Neural cell (in vitro differentiated cells): ENCODE results near the gene PCK1. TPM values are rescaled to one million over a fixed set of nuclear protein-coding genes. Genes with fewer than 3 reads are reported as not detected.

Source experiments
- H2AFZ ChIP-seq: fragments of 200-600, 300-800 bp; sonication (generic), shearing (Covaris generic); 2 replicates; pipeline ENCODE4 v1.6.0; 2014; ENCODE audit warnings: low read depth, mild to moderate bottlenecking, antibody characterized with exemption, low read length, moderate library complexity
- H3F3A ChIP-seq: fragments of 200-600 bp; shearing (Covaris generic); 2 replicates; pipeline ENCODE4 v1.6.1; 2016; ENCODE audit warnings: mild to moderate bottlenecking, moderate library complexity, mixed read lengths, antibody characterized with exemption, low read length; ENCODE audit not compliant: insufficient read depth, poor library complexity, severe bottlenecking
- H3K27ac ChIP-seq: fragments of 200-600, 300-800 bp; sonication (generic), shearing (Covaris generic); 2 replicates; pipeline ENCODE4 v1.5.1; 2014; ENCODE audit warnings: mild to moderate bottlenecking, low read length, moderate library complexity
- H3K27me3 ChIP-seq: fragments of 300-800, 200-600 bp; sonication (generic), shearing (Covaris generic); 2 replicates; pipeline ENCODE4 v1.6.0; 2014; ENCODE audit warnings: mild to moderate bottlenecking, low read depth, low read length, moderate library complexity; ENCODE audit not compliant: insufficient read depth
- H3K36me3 ChIP-seq: fragments of 300-800, 200-600 bp; sonication (generic), shearing (Covaris generic); 2 replicates; pipeline ENCODE4 v1.5.1; 2014; ENCODE audit warnings: mild to moderate bottlenecking, antibody characterized with exemption, low read length, moderate library complexity; ENCODE audit not compliant: insufficient read depth
- H3K4me2 ChIP-seq: fragments of 300-800, 200-600 bp; sonication (generic), shearing (Covaris generic); 2 replicates; pipeline ENCODE4 v1.6.0; 2014; ENCODE audit warnings: mild to moderate bottlenecking, low read length
- H3K4me3 ChIP-seq: fragments of 300-800, 200-600 bp; sonication (generic), shearing (Covaris generic); 2 replicates; pipeline ENCODE4 v1.5.1; 2014; ENCODE audit warnings: mild to moderate bottlenecking, low read length, moderate library complexity
- H3K79me2 ChIP-seq: fragments of 200-600 bp; shearing (Covaris generic); replicated peaks from 2 replicates; pipeline ENCODE4 v1.6.0; 2014; ENCODE audit warnings: mild to moderate bottlenecking, low read length, moderate library complexity; ENCODE audit not compliant: insufficient read depth
- H3K9ac ChIP-seq: fragments of 300-800, 200-600 bp; sonication (generic), shearing (Covaris generic); 2 replicates; pipeline ENCODE4 v1.6.1; 2016; ENCODE audit warnings: mild to moderate bottlenecking, low read length, mixed read lengths
- H3K9me2 ChIP-seq: fragments of 200-600 bp; shearing (Covaris generic); 2 replicates; pipeline ENCODE4 v1.6.1; 2016; ENCODE audit warnings: mild to moderate bottlenecking, low read length, mixed read lengths; ENCODE audit not compliant: insufficient read depth
- H3K9me3 ChIP-seq: fragments of 200-600, 300-800 bp; sonication (generic), shearing (Covaris generic); 2 replicates; pipeline ENCODE4 v1.6.1; 2016; ENCODE audit warnings: mild to moderate bottlenecking, mixed run types, low read length, moderate library complexity, mixed read lengths
- H4K20me1 ChIP-seq: fragments of 200-600 bp; shearing (Covaris generic); 2 replicates; pipeline ENCODE4 v1.6.1; 2016; ENCODE audit warnings: mild to moderate bottlenecking, mixed run types; ENCODE audit not compliant: insufficient read depth
- CTCF ChIP-seq: fragments of 450-650 bp; IDR thresholded peaks from 2 replicates; pipeline ENCODE4 v1.5.1; 2014; ENCODE audit warnings: antibody characterized with exemption, mild to moderate bottlenecking, moderate library complexity; ENCODE audit not compliant: poor library complexity, severe bottlenecking
- EP300 ChIP-seq: fragments of 450-650 bp; conservative IDR thresholded peaks from 2 replicates; pipeline ENCODE4 v1.6.1; 2014; ENCODE audit warnings: antibody characterized with exemption, mild to moderate bottlenecking, moderate library complexity; ENCODE audit not compliant: poor library complexity, severe bottlenecking
- EZH2 ChIP-seq: fragments of 200-600, 300-800 bp; shearing (Covaris generic), sonication (generic); IDR thresholded peaks from 2 replicates; pipeline ENCODE4 v1.6.1; 2014; ENCODE audit warnings: antibody characterized with exemption, low read length, borderline replicate concordance, mild to moderate bottlenecking; ENCODE audit not compliant: insufficient read depth, poor library complexity, severe bottlenecking
- MXI1 ChIP-seq: fragments of 450-650 bp; conservative IDR thresholded peaks from 2 replicates; pipeline ENCODE4 v1.6.1; 2014; ENCODE audit warnings: antibody characterized with exemption, mild to moderate bottlenecking; ENCODE audit not compliant: poor library complexity, severe bottlenecking
- POLR2AphosphoS5 ChIP-seq: IDR thresholded peaks from 2 replicates; pipeline ENCODE4 v1.6.1; 2012
- RAD21 ChIP-seq: fragments of 450-650 bp; conservative IDR thresholded peaks from 2 replicates; pipeline ENCODE4 v1.6.1; 2014; ENCODE audit warnings: antibody characterized with exemption, mild to moderate bottlenecking, moderate library complexity
- SMC3 ChIP-seq: fragments of 450-650 bp; conservative IDR thresholded peaks from 2 replicates; pipeline ENCODE4 v1.6.1; 2014; ENCODE audit warnings: antibody characterized with exemption, mild to moderate bottlenecking, moderate library complexity; ENCODE audit not compliant: poor library complexity
- TAF1 ChIP-seq: IDR thresholded peaks from 2 replicates; pipeline ENCODE4 v1.6.1; 2012; ENCODE audit warnings: low read depth
- polyA plus RNA-seq: library from polyadenylated mRNA; depleted of rRNA; stranded (reverse); fragments of >200 nt; gene quantifications from 2 replicates; pipeline ENCODE4 v1.2.3, GENCODE V29; 2014
- TF ChIP-seq, protein P1 (sequence below): IDR thresholded peaks from 2 replicates; pipeline ENCODE4 v1.6.1; 2012; ENCODE audit warnings: borderline replicate concordance

PCK1 gene
- polyA plus RNA-seq, 1 donor from 2014 or later: 0.24 TPM

DNA sequence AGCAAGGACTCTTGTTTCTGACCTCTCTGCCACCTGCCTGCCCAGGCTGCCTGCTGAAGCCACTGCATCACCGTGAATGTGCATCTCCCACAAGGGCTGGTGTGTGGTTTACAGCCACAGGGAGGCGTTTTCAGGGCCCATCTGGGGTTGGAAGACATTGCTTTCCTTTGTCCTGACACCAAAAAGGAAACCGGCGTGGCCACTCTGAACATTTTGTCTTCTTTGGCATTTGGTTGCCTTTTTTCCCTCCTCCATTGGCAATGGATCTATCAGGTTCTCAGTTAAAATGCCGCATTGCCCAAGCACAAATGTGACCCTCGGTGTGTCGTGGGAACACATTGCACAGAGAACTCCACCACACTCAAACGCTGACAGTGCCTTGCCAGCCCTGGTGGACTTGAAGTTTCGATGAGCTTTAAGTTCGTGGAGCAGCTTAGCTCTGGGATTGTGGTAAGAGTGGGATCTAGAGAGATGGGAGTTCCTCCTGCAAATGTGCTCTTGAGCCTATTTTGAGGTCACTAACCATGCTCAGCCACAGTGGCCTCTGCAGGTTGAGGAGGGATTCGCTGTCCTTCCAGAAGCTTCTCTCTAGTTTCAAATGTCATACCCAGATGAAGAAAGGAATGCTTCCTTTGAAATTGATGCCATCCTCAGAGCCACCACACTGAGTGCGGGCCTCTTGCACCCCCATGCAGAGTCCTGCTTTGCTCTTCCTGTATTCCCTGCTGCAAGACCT is 14.8 kb upstream of the PCK1 start:
- Histone ChIP-seq H3K36me3 (no peaks in the 10 kb centered on the region), H3K27me3 (no peaks in the 10 kb centered on the region), H3K4me3 (no peak overlapping the region), H3K4me2 (no peak overlapping the region), H3K9me3 (no peaks in the 10 kb centered on the region), H3F3A (no peaks in the 10 kb centered on the region), H3K9me2 (no peaks in the 10 kb centered on the region), H4K20me1 (no peaks in the 10 kb centered on the region), H3K27ac (no peak overlapping the region), H3K9ac (no peak overlapping the region), H3K79me2 (no peaks in the 10 kb centered on the region), H2AFZ (no peak overlapping the region)
- TF ChIP-seq EZH2: no peak

DNA sequence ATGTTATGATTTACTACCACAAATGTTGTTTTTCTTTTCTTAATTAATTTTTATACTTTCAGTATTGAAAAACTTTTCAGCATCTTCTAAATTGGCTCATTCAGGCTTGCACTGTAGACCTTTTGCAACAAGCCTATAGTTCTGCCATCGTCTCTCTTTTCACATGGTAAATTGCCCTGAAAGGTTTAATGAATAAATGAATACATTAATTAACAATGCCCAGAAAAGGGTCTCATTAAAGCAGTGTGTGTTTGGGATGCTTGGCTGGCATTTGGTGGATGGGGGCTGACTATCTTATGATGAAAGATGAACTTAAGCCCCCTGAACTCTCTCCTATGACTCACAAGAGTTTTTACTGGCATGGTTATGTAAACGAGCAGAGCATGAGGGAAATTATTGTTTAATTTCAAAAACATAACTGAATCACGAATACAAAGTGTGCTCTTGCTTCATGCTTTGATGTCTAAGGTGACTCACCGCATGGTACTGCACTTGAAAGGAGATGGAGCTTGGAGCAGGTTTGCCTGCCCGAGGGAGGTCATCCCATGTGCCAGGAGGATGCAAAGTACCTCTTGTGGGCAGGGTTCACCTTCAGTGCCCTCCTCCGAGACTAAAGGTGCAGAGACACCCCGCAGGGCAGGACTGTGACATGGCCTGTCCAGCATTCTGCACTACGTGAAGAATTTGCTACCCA is 13.8 kb upstream of the PCK1 start:
- Histone ChIP-seq H2AFZ (no peak overlapping the region), H3K9ac (no peak overlapping the region), H3K9me2 (no peaks in the 10 kb centered on the region), H3K4me2 (no peak overlapping the region), H3K27me3 (no peaks in the 10 kb centered on the region), H3K79me2 (no peaks in the 10 kb centered on the region), H3K27ac (no peak overlapping the region), H3K4me3 (no peak overlapping the region), H3K9me3 (no peaks in the 10 kb centered on the region), H4K20me1 (no peaks in the 10 kb centered on the region), H3K36me3 (no peaks in the 10 kb centered on the region), H3F3A (no peaks in the 10 kb centered on the region)
- TF ChIP-seq MXI1 (no peak), RAD21 (no peak), SMC3 (no peak), CTCF (no peak), EZH2 (no peak), TAF1 (no peak), EP300 (no peak), POLR2AphosphoS5 (no peak)
- TF ChIP-seq, protein P1, sequence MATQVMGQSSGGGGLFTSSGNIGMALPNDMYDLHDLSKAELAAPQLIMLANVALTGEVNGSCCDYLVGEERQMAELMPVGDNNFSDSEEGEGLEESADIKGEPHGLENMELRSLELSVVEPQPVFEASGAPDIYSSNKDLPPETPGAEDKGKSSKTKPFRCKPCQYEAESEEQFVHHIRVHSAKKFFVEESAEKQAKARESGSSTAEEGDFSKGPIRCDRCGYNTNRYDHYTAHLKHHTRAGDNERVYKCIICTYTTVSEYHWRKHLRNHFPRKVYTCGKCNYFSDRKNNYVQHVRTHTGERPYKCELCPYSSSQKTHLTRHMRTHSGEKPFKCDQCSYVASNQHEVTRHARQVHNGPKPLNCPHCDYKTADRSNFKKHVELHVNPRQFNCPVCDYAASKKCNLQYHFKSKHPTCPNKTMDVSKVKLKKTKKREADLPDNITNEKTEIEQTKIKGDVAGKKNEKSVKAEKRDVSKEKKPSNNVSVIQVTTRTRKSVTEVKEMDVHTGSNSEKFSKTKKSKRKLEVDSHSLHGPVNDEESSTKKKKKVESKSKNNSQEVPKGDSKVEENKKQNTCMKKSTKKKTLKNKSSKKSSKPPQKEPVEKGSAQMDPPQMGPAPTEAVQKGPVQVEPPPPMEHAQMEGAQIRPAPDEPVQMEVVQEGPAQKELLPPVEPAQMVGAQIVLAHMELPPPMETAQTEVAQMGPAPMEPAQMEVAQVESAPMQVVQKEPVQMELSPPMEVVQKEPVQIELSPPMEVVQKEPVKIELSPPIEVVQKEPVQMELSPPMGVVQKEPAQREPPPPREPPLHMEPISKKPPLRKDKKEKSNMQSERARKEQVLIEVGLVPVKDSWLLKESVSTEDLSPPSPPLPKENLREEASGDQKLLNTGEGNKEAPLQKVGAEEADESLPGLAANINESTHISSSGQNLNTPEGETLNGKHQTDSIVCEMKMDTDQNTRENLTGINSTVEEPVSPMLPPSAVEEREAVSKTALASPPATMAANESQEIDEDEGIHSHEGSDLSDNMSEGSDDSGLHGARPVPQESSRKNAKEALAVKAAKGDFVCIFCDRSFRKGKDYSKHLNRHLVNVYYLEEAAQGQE: no peak
